CD4-positive, alpha-beta T cell treated with Interferon gamma for 1 hour (primary cell): ENCODE data around the gene SEC31A.

Experiments used
- DNase-seq: peaks from one replicate; pipeline ENCODE4 v3.0.0-alpha.2; 2020

The SEC31A gene

DNA sequence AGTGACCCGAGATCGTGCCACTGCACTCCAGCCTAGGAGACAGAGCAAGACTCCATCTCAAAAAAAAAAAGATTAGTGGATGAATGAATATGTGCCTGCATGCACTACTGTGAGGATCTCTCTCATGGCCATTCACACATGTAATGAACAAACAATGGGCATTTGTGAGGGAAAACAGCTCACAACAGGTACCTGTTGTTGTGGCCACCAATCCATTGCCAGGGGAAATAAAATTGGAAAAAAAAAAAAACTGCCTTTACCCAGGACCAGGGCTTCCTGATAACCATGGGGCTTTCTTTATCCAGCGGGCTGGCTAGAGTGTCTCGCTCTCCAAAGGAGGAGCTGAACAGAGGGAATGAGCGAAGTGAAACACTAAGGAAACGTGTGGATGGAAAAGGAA lies 99.8 kb downstream of the SEC31A start:
- no peak for DNase-seq

DNA sequence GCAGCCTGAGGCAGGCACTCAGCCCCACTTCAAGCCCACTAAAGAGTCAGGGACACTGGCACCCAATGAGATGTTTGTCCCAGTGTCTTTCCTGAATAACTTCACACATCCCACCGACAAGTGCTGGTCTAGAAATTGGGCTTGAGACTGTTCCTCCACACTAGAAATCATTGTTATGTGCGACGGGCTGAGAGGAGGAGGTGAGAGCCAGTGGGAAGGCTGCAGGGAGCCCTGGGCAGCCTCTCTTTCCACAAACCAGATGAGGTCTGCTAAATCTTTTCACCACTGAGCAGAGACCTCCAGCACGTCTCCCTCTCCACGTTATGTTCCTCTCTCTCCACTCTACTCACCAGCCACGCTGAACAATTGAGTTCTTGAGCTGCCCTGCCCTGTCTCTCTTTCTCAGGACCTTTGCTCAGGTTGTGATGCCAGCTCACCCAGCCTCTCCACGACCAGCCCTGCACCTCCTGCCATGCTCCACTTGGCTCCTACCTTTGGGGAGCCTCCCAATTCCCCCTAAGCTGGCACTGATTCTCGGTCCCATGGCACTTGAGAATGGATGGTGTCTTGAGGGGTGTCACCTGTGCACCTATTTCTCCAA lies 100.8 kb downstream of the SEC31A start:
- no peak for DNase-seq

DNA sequence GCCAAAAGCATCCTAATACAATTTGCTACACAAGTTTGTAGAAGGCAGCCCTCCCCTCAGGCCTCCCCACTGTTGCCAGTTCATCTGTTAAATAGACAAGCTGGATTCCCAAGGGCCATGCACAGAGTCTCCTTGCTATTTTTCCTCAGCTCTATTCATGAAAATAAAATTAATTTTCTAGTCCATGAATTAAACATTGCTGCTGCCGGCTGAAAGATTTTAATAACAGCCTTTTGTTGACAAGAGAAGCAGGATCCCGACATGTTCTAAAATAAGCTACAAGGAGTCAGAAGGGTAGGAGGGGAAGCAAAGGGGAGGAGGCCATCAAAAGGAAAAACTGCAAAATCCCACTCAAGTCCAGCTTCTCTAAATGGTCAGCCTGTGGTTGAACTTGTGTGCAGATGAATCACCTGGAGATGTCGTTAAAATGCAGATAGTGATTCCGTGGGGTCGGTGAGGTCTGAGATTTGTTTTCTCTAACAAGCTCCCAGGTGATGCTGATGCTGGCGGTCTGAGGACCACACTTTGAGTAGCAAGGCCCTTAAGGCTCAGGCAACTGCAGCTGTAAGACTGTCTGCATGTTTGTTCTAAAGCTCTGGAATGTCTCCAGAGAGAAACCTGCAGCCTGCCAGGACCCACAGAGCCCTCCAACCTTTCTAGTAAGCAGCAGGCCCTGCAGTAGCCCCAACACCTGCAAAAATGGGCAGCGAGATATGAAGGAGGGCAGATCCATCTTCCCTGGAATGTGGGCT lies 101.8 kb downstream of the SEC31A start:
- no peak for DNase-seq

DNA sequence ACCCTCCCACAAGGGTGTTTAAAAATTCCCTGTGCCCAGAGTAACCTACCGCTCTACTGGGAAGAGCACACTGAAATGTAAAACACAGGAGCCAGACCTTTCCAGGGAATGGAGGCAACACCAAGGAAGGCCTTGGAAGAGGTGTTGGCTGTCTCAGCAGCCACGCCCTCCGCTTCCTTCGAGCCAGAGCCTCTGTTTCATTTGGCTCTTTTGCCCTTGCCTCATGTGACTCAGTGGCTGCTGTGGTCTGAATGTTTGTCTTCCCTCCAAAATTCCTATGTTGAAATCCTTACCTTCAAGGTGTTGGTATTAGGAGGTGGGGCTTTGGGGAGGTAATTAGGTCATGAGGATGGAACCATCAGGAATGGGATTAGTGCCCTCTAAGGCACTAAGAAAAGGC lies 103.6 kb downstream of the SEC31A start:
- DNase-seq = no peak

DNA sequence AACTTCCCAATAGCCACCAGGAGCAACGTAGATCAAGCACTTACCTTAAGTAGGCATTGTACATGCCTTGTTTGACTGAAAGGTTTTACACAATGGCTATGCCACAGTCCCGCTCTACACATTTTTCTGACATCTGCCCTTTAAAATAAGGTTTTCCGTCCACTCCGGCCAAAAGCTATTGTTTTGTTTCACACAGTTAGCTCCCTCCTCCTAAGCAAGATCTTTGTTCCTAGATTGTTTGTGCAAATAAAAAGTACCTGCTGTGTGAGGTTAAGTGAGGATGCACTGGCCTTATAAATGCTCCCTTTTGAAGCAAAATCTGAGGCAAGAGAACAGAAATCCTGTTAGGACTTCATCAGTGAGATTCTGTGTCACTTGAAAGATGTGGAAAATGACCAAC lies 104.1 kb downstream of the SEC31A start:
- DNase-seq = no peak

GRCh38 chr4:82785611-82786400 lies 105.1 kb downstream of the SEC31A start:
- no peak for DNase-seq

- no peak for DNase-seq
Measured at GRCh38 chr4:82784681-82785610, 106.0 kb downstream of the SEC31A start.

- no peak for DNase-seq
Measured at GRCh38 chr4:82782626-82783345, 108.2 kb downstream of the SEC31A start.

GRCh38 chr4:82780752-82781231 lies 110.2 kb downstream of the SEC31A start:
- DNase-seq = no peak

DNA sequence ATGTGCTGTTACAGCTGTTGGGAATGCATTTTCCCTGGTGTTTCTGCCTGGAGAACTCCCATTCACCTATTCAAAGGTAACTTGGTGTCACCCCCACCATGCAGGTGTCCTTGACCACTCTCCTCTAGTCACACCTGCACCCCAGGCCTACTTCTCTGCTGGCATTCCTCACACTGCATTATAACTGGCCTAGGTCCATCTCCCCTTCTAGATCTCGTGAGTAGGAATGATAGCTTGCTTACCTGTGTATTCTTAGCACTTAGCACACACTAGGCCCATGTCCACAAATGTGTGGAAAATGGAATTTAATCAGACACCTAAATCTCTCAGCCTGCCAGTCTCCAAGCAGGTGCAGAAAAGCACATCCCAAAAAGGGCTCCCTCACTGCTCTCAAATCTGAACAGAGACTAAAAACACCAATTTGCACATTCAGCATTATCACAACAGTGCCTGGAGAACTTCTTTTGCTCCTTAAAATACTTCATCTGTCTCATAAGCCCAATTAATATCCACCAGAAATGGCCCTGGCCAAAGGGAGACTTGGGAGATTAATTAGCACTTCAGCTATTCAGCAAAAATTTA lies 110.7 kb downstream of the SEC31A start:
- no peak for DNase-seq

GRCh38 chr4:82779032-82779431 lies 111.9 kb downstream of the SEC31A start:
- DNase-seq = no peak

- DNase-seq = no peak
Measured at GRCh38 chr4:82777857-82778525, 113.0 kb downstream of the SEC31A start.

DNA sequence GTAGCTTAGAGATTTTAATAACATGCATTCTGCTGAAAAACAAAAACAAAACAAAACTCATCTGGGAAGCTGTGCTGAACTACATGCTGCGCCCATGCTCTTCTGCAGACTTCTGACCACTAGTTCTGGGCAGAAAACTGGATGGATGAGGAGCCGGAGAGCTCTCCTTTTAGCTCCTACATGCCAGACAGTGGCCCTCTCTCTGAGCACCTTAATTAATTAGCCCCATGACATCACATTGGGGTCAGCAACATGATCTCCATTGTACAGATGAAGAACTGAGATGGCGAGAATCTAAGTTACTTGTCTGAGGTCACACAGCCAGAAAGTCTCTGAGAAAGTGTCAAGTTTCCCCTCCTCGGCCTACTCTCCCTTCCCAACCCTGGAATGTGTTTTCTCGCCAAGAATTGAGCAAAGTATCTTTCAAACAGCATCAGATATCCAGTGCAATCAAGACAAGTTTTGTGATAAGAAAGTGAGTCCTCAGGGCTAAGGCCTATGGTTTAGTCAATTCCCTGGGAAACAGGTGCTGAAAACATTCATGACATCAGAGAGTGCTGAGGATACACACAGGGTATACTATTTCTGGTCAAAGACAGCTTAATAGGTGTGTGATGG lies 113.9 kb downstream of the SEC31A start:
- DNase-seq = no peak

GRCh38 chr4:82775243-82775642 lies 115.7 kb downstream of the SEC31A start:
- DNase-seq = no peak

- DNase-seq = no peak
Measured at GRCh38 chr4:82774711-82775171, 116.2 kb downstream of the SEC31A start.

GRCh38 chr4:82773057-82773456 lies 117.9 kb downstream of the SEC31A start:
- DNase-seq = no peak

- DNase-seq = no peak
Measured at GRCh38 chr4:82770607-82771006, 120.3 kb downstream of the SEC31A start.
